Naive thymus-derived CD8-positive, alpha-beta T cell (primary cell): ENCODE data around the gene SMARCAL1. TPM values are rescaled to one million over a fixed set of nuclear protein-coding genes. Genes with fewer than 3 reads are reported as not detected.
A peak's percentile ranks its signal among the peaks of the same experiment; 100 is the strongest.

Experiments
- ATAC-seq, 2 donors: fragments of 150-1000 bp; cut with Tn5 transposase in 1 of 2; sonication (Bioruptor Pico), chemical (Tn5 transposase) in 1 of 2; 1 replicate in 1 of 2; 2 replicates in 1 of 2; pipeline ENCODE4 v1.10.0; 2021; ENCODE audit warnings: mild to moderate bottlenecking in 2 of 2, moderate library complexity in 2 of 2
- POLR2A ChIA-PET: fragments of 350-600 bp; sonication (Branson Sonifier 250); formaldehyde crosslinking; loops from one replicate; lab custom pipeline; 2021; ENCODE audit warnings: antibody characterized with exemption; lab: Charles Lee
- DNase-seq, 10 donors: peaks; one replicate each; pipeline versions ENCODE4 v3.0.0 to v3.0.0-alpha.2; 2020 to 2022
- H3K27ac Mint-ChIP-seq, 10 donors: one replicate each; pipeline ENCODE4 v1.8.0; 2020 to 2022; ENCODE audit warnings: mild to moderate bottlenecking in 10 of 10, mixed read lengths in 10 of 10, moderate library complexity in 4 of 10, inconsistent platforms in 1 of 10
- H3K27me3 Mint-ChIP-seq, 5 donors: one replicate each; pipeline ENCODE4 v1.8.0; 2021 to 2022; ENCODE audit warnings: mixed read lengths in 5 of 5
- H3K36me3 Mint-ChIP-seq, 3 donors: one replicate each; pipeline ENCODE4 v1.8.0; 2020 to 2022; ENCODE audit warnings: mixed read lengths in 3 of 3, mild to moderate bottlenecking in 2 of 3, inconsistent platforms in 1 of 3
- H3K4me1 Mint-ChIP-seq, 4 donors: one replicate each; pipeline ENCODE4 v1.8.0; 2021 to 2022; ENCODE audit warnings: mixed read lengths in 4 of 4
- H3K4me3 Mint-ChIP-seq, 10 donors: one replicate each; pipeline ENCODE4 v1.8.0; 2020 to 2022; ENCODE audit warnings: mild to moderate bottlenecking in 10 of 10, mixed read lengths in 10 of 10, moderate library complexity in 6 of 10, inconsistent platforms in 1 of 10
- H3K9me3 Mint-ChIP-seq, 9 donors: one replicate each; pipeline ENCODE4 v1.8.0; 2020 to 2022; ENCODE audit warnings: mixed read lengths in 9 of 9, mild to moderate bottlenecking in 3 of 9, inconsistent platforms in 1 of 9, moderate library complexity in 1 of 9
- polyA plus RNA-seq, 3 donors: library from polyadenylated mRNA; unstranded; fragments of 300-500 nt; fragmentation: Illumina TruSeq; gene quantifications; one replicate each; pipeline ENCODE4 v1.2.3, GENCODE V29; 2021
- total RNA-seq, 8 experiments: library from RNA in 2 of 8; stranded (reverse) in 2 of 8; gene quantifications; one replicate each; pipeline ENCODE4 v1.2.3 and lab custom pipeline; 2021 to 2026

Gene SMARCAL1
- total and polyA plus RNA-seq, 5 experiments from 2014 or later: 18.7 to 22.5 (median 22.0) TPM

- H3K9me3 Mint-ChIP-seq: no peaks in the 10 kb centered on the region
- no peak overlapping the region for H3K4me3 Mint-ChIP-seq
- DNase-seq (no peak), ATAC-seq (no peak)
- H3K4me1 Mint-ChIP-seq: no peaks in the 10 kb centered on the region
- POLR2A ChIA-PET: no interaction called here
- no peaks in the 10 kb centered on the region for H3K27me3 Mint-ChIP-seq
- H3K36me3 Mint-ChIP-seq: peaks cover 13 to 78% (median 45%) of the 10 kb centered on the region in 3 donors
- H3K27ac Mint-ChIP-seq: no peak overlapping the region
Measured at GRCh38 chr2:216441308-216442010, 29.2 kb downstream of the SMARCAL1 start.

- peaks cover 0 to 10% (median 7%) of the 10 kb centered on the region in 9 donors for H3K9me3 Mint-ChIP-seq
- H3K36me3 Mint-ChIP-seq: peaks cover 30 to 89% (median 66%) of the 10 kb centered on the region in 3 donors
- DNase-seq: no peak
- no peak for ATAC-seq
- no peaks in the 10 kb centered on the region for H3K27me3 Mint-ChIP-seq
- no peak overlapping the region for H3K4me3 Mint-ChIP-seq
- H3K4me1 Mint-ChIP-seq: no peaks in the 10 kb centered on the region
- H3K27ac Mint-ChIP-seq: no peak overlapping the region
- POLR2A ChIA-PET: interaction anchor here (0.7 kb wide), 1 partner anchor 10 kb away, joined by 3 read pairs; no protein-coding TSS in a partner anchor
Measured at GRCh38 chr2:216445501-216445900, 33.2 kb downstream of the SMARCAL1 start.

- no peak overlapping the region for H3K4me3 Mint-ChIP-seq
- H3K36me3 Mint-ChIP-seq: peaks cover 26 to 91% (median 72%) of the 10 kb centered on the region in 3 donors
- H3K27me3 Mint-ChIP-seq: no peaks in the 10 kb centered on the region
- no peak overlapping the region for H3K27ac Mint-ChIP-seq
- peaks cover 0 to 10% (median 7%) of the 10 kb centered on the region in 9 donors for H3K9me3 Mint-ChIP-seq
- ATAC-seq (no peak), DNase-seq (no peak)
- POLR2A ChIA-PET: no interaction called here
- no peaks in the 10 kb centered on the region for H3K4me1 Mint-ChIP-seq
Measured at GRCh38 chr2:216446343-216446742, 34.1 kb downstream of the SMARCAL1 start.

GRCh38 chr2:216447293-216447692 is 35.0 kb downstream of the SMARCAL1 start:
- ATAC-seq (no peak), DNase-seq (no peak)
- Mint-ChIP-seq H3K27me3 (no peaks in the 10 kb centered on the region), H3K36me3 (peaks cover 26 to 96% (median 79%) of the 10 kb centered on the region in 3 donors), H3K27ac (no peak overlapping the region), H3K4me3 (no peak overlapping the region), H3K9me3 (peaks cover 0 to 10% (median 7%) of the 10 kb centered on the region in 9 donors), H3K4me1 (no peaks in the 10 kb centered on the region)
- POLR2A ChIA-PET: no interaction called here

- POLR2A ChIA-PET: interaction anchor here (0.6 kb wide), 1 partner anchor 81 kb away, joined by 3 read pairs; no protein-coding TSS in a partner anchor
- peak overlapping the region in 1 of 10 donors; percentile 44 for H3K27ac Mint-ChIP-seq
- peaks cover 0 to 10% (median 7%) of the 10 kb centered on the region in 9 donors for H3K9me3 Mint-ChIP-seq
- no peaks in the 10 kb centered on the region for H3K27me3 Mint-ChIP-seq
- ATAC-seq: no peak
- no peak for DNase-seq
- H3K36me3 Mint-ChIP-seq: peaks cover 22 to 98% (median 84%) of the 10 kb centered on the region in 3 donors
- no peak overlapping the region for H3K4me3 Mint-ChIP-seq
- no peaks in the 10 kb centered on the region for H3K4me1 Mint-ChIP-seq
Measured at GRCh38 chr2:216448829-216449228, 36.5 kb downstream of the SMARCAL1 start.

GRCh38 chr2:216450346-216450745 is 38.1 kb downstream of the SMARCAL1 start:
- Mint-ChIP-seq H3K4me1 (no peaks in the 10 kb centered on the region), H3K9me3 (peaks cover 0 to 10% (median 7%) of the 10 kb centered on the region in 9 donors), H3K27ac (peak overlapping the region in 1 of 10 donors; percentile 27), H3K4me3 (no peak overlapping the region), H3K27me3 (no peaks in the 10 kb centered on the region), H3K36me3 (peaks cover 22 to 96% (median 84%) of the 10 kb centered on the region in 3 donors)
- DNase-seq (no peak), ATAC-seq (no peak)
- POLR2A ChIA-PET: no interaction called here

- POLR2A ChIA-PET: no interaction called here
- DNase-seq (no peak), ATAC-seq (no peak)
- Mint-ChIP-seq H3K27ac (no peak overlapping the region), H3K36me3 (peaks cover 22 to 96% (median 81%) of the 10 kb centered on the region in 3 donors), H3K4me1 (no peaks in the 10 kb centered on the region), H3K9me3 (peaks cover 0 to 10% (median 7%) of the 10 kb centered on the region in 9 donors), H3K27me3 (no peaks in the 10 kb centered on the region), H3K4me3 (no peak overlapping the region)
Measured at GRCh38 chr2:216450784-216451183, 38.5 kb downstream of the SMARCAL1 start.

GRCh38 chr2:216453955-216454614 is 41.8 kb downstream of the SMARCAL1 start:
- H3K27me3 Mint-ChIP-seq: no peaks in the 10 kb centered on the region
- POLR2A ChIA-PET: no interaction called here
- H3K4me1 Mint-ChIP-seq: peaks cover 0 to 2% (median 0%) of the 10 kb centered on the region in 4 donors
- H3K36me3 Mint-ChIP-seq: peaks cover 6 to 65% (median 49%) of the 10 kb centered on the region in 3 donors
- H3K4me3 Mint-ChIP-seq: no peak overlapping the region
- H3K9me3 Mint-ChIP-seq: peaks cover 0 to 4% (median 0%) of the 10 kb centered on the region in 9 donors
- ATAC-seq (no peak), DNase-seq (no peak)
- no peak overlapping the region for H3K27ac Mint-ChIP-seq

GRCh38 chr2:216463148-216463547 is 50.9 kb downstream of the SMARCAL1 start:
- no peaks in the 10 kb centered on the region for H3K9me3 Mint-ChIP-seq
- POLR2A ChIA-PET: no interaction called here
- peak overlapping the region in 5 of 10 donors; percentile 18 to 73 (median 55) for H3K27ac Mint-ChIP-seq

GRCh38 chr2:216464104-216464720 is 51.9 kb downstream of the SMARCAL1 start:
- ATAC-seq (no peak), DNase-seq (no peak)
- no peaks in the 10 kb centered on the region for H3K9me3 Mint-ChIP-seq
- peaks cover 0 to 3% (median 0%) of the 10 kb centered on the region in 4 donors for H3K4me1 Mint-ChIP-seq
- no peak overlapping the region for H3K4me3 Mint-ChIP-seq
- POLR2A ChIA-PET: no interaction called here
- peaks cover 0 to 60% (median 7%) of the 10 kb centered on the region in 3 donors for H3K36me3 Mint-ChIP-seq
- H3K27me3 Mint-ChIP-seq: no peaks in the 10 kb centered on the region
- H3K27ac Mint-ChIP-seq: peak overlapping the region in 2 of 10 donors; percentile 15 to 44

More at GRCh38 chr2:216463148-216463547, 50.9 kb downstream of the SMARCAL1 start:
- H3K36me3 Mint-ChIP-seq: peaks cover 0 to 51% (median 7%) of the 10 kb centered on the region in 3 donors
- peaks cover 0 to 3% (median 0%) of the 10 kb centered on the region in 4 donors for H3K4me1 Mint-ChIP-seq
- no peaks in the 10 kb centered on the region for H3K27me3 Mint-ChIP-seq
- H3K4me3 Mint-ChIP-seq: no peak overlapping the region
- DNase-seq: no peak
- ATAC-seq: no peak

- Mint-ChIP-seq H3K4me3 (no peak overlapping the region), H3K27ac (peak overlapping the region in 1 of 10 donors; percentile 49), H3K36me3 (peaks cover 0 to 74% (median 10%) of the 10 kb centered on the region in 3 donors), H3K27me3 (no peaks in the 10 kb centered on the region), H3K9me3 (no peaks in the 10 kb centered on the region), H3K4me1 (peaks cover 0 to 3% (median 0%) of the 10 kb centered on the region in 4 donors)
- POLR2A ChIA-PET: interaction anchor here (0.6 kb wide), 1 partner anchor 25 kb away, joined by 4 read pairs; no protein-coding TSS in a partner anchor
- ATAC-seq (no peak), DNase-seq (no peak)
Measured at GRCh38 chr2:216465579-216466195, 53.4 kb downstream of the SMARCAL1 start.

- no peak for ATAC-seq
- DNase-seq: no peak
- H3K27me3 Mint-ChIP-seq: no peaks in the 10 kb centered on the region
- peaks cover 0 to 3% (median 0%) of the 10 kb centered on the region in 4 donors for H3K4me1 Mint-ChIP-seq
- peaks cover 0 to 77% (median 12%) of the 10 kb centered on the region in 3 donors for H3K36me3 Mint-ChIP-seq
- H3K4me3 Mint-ChIP-seq: no peak overlapping the region
- H3K9me3 Mint-ChIP-seq: no peaks in the 10 kb centered on the region
- POLR2A ChIA-PET: no interaction called here
- peak overlapping the region in 1 of 10 donors; percentile 6 for H3K27ac Mint-ChIP-seq
Measured at GRCh38 chr2:216467845-216468244, 55.6 kb downstream of the SMARCAL1 start.
